ENCODE results near the gene APOBEC3B. TPM values are rescaled to one million over a fixed set of nuclear protein-coding genes. Genes with fewer than 3 reads are reported as not detected.

The APOBEC3B gene
- total and polyA plus RNA-seq, 2 donors (not counting 3 experiments of a cell fraction or from before 2014, with no cell fraction given) = 10.3 to 19.9 TPM

GRCh38 chr22:38938925-38939324 lies 43.2 kb upstream of the APOBEC3B start:
- Histone ChIP-seq H3K4me2 (ENCODE audit: insufficient read depth, low read length) (no peak overlapping the region), H3K27me3 (ENCODE audit: control insufficient read depth in 2 of 2, insufficient read depth in 2 of 2, low read length in 2 of 2) (peaks cover 2 to 3% of the 10 kb centered on the region in 2 experiments), H3K36me3 (ENCODE audit: control insufficient read depth in 2 of 2, extremely low read depth in 1 of 2, insufficient read depth in 2 of 2, low read length in 2 of 2) (no peaks in the 10 kb centered on the region), H4K20me1 (replicated peaks; ENCODE audit: control insufficient read depth, extremely low read depth, insufficient read depth, low read length) (no peaks in the 10 kb centered on the region), H3K9me1 (replicated peaks; ENCODE audit: control insufficient read depth, extremely low read depth, insufficient read depth, low read length) (no peaks in the 10 kb centered on the region), H2AFZ (ENCODE audit: low read depth, low read length) (no peak overlapping the region), H3K9ac (replicated peaks; ENCODE audit: extremely low read depth, insufficient read depth, low read length) (no peak overlapping the region), H3K4me1 (ENCODE audit: control insufficient read depth, extremely low read depth, insufficient read depth, low read length) (no peaks in the 10 kb centered on the region), H3K27ac (ENCODE audit: insufficient read depth, low read depth, low read length) (no peak overlapping the region), H3K9me3 (replicated peaks; ENCODE audit: control insufficient read depth, insufficient read depth, low read length) (no peaks in the 10 kb centered on the region), H3K4me3 (replicated peaks in 1 of 3; ENCODE audit: insufficient read depth in 1 of 3, low read depth in 1 of 3, low read length in 3 of 3) (no peak overlapping the region), H3K79me2 (ENCODE audit: control insufficient read depth, insufficient read depth, low read length) (no peaks in the 10 kb centered on the region)
- intact Hi-C loops (cut with micrococcal nuclease) (no loop called here), dilution Hi-C loops (cut with MboI; ENCODE audit: extremely low pct_ligation_motif_present, low sequenced_read_pairs) (no loop called here)
- no TSS peak for BruUV-seq (replicated peaks)
- ChIA-PET POLR2A (no interaction called here), CTCF (interaction anchor here (0.9 to 2.9 kb wide), 4 partner anchors 12 to 170 kb away, joined by 3 to 15 read pairs (median 4); no protein-coding TSS in a partner anchor)
- DNase-seq (ENCODE audit: low read depth, low spot score) = no peak
- TF ChIP-seq CTCF (IDR thresholded peaks at IDR 0.05; ENCODE audit: extremely low read depth in 1 of 2, insufficient read depth in 1 of 2, low read depth in 1 of 2, low read length in 2 of 2) = no peak
- TF ChIP-seq MYC (IDR thresholded peaks at IDR 0.05; ENCODE audit: low read depth, low read length) = no peak
- TF ChIP-seq POLR2A (IDR thresholded peaks at IDR 0.05; ENCODE audit: low read depth, low read length) = no peak
- no peak for TF ChIP-seq FOS (IDR thresholded peaks at IDR 0.05; ENCODE audit: borderline replicate concordance, insufficient read depth, low read length)
- TF ChIP-seq MAX (IDR thresholded peaks at IDR 0.05; ENCODE audit: insufficient read depth, insufficient read length) = no peak
- TF ChIP-seq GATA2 (IDR thresholded peaks at IDR 0.05; ENCODE audit: insufficient read depth, insufficient read length, low read depth, low read length) = no peak
- no peak for TF ChIP-seq EZH2 (IDR thresholded peaks at IDR 0.05; ENCODE audit: borderline replicate concordance, low read depth, low read length, severe bottlenecking)
- no peak for TF ChIP-seq POLR2AphosphoS5 (IDR thresholded peaks at IDR 0.05; ENCODE audit: insufficient read depth, low read depth, low read length)
- TF ChIP-seq JUN (IDR thresholded peaks at IDR 0.05; ENCODE audit: borderline replicate concordance, insufficient read depth, insufficient read length, low read depth) = no peak
- no peak for FAIRE-seq
